Activated CD8-positive, alpha-beta memory T cell treated with anti-CD3 and anti-CD28 coated beads for 24 hours (primary cell): Measurements from ENCODE around the gene CCDC110.

ENCODE experiments used
- DNase-seq: peaks from one replicate; pipeline ENCODE4 v3.0.0-alpha.2; 2020

Gene CCDC110

DNA sequence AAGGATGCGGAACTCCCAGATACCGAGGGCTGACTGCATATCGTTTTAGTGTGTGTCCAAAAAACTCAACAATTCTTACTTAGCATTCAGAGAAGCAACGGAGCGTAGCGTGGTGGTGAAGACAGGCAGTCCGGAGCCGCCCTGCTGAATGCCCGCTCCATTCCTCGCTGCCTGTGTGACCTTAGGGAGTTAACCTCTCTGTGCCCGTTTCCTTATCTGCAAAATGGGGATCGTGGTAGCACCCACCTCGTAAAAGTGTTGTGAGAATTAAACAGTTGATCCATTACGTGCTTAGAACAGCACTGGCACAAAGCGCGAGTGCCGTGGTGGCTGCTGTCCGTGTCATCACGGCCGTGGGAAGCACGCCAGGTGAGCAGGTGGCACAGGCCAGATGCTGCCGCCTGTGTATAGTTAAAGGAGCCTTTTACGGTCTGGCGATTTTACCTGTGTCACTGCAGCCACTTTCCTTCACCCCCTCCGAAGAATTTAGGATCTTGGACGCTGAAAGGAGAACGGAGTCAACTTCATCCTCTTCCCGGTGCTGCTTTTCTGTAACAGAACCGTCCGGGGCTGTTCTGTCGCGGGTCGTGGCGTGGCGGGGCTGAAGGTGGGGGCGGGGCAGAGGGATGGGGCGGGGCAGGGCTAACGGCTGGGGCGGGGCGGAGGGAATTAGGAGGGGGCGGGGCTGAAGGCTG, 885 bp downstream of the CCDC110 start:
- DNase-seq: no peak

DNA sequence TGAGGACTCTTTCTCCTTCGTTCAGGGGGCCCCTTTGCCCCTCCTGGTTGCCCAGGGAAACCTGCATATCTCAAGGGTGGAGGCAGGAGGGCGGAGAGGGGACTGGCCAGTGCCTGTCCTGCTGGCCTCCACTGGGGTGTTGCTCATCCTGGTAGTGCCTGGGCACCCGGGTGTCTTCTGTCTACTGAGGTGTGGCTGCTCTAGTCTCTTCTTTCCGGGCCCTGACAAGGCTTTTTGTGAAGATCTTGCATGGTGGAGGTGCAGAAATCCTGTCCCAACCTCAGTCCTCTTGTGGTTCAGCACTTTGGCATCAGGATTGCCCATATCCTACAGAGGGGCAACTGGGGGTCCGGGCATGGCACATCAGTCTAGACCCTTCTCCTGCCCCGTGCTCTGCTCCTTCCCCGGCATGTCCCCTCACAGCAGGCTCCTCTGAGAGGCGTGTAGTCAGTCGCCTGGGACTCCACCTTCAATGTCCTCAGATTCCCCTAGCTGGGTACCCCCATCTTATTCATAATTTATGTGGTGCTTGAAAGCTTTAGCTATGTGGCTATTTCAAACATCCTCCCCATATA, 1.9 kb downstream of the CCDC110 start:
- no peak for DNase-seq

DNA sequence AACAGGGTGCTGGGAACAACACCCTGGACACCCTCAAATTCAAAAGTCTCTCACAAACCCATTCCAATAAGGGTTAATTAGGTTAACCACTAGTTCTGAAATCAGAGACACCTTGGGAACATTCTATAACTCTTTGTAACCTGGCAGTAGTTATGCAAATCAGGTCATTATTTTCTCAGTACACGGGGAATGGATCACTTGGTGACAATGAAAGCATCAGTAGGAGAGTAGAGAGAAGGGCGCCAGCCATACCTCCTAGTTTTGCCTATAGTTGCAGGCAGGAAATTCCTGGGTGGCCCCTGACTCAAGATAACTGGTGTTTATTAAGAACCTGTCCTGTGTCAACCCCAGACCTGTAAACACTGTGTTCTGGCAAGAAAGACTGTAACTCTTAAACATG, 2.5 kb downstream of the CCDC110 start:
- DNase-seq: no peak

DNA sequence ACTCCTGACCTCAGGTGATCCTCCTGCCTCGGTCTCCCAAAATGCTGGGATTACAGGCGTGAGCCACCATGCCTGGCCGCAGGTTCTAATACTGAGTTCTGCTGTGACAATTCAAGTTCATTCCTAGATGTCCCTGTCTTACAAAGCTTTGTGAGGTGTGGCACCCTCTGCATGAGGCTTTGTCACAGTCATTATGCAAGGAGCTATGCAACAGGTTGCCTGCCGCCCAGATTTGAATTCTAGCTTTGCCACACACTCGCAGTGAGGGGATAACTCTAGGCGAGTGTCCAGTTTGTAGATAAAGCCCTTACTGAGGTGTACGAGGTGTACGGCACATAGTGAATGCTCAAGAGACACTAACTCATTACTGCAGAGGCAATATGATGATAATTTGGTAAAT, 3.5 kb downstream of the CCDC110 start:
- DNase-seq: no peak

DNA sequence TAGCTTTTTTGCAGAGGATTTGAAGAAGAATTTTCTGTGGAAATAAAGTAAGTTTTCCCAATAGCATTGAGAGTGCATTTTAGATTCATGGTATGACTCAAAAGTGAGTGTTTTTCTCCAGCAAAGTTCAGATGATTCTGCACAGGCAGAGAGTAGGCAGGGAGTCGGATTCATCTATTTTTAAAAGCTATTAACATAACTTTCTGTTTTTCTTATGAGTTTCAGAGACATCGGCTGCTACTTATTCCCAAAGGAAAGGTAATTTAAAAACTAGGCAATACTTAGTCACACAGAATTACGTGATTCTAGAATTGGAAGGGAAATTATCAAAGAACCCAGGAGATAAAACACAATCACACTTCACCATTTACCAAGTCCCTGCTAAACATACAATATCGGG, 4.4 kb downstream of the CCDC110 start:
- DNase-seq: no peak

DNA sequence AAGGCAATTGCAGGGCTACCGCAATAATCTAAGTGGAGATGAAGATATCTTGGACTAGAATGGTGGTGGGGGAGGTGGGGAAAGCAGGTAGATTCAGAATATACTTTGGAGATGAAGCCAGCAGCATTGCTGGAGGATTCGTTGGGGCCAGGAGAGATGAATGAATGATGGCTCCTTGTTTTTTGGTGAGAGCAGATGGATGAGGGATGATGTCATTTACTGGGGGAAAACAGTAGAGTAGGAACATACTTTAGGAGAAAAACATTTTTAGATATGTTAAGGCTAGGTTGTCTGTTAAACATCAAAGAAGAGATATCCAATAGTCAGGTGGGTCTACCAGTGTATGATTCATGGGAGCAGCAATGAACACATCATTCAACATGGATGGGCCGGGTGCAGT, 5.8 kb downstream of the CCDC110 start:
- DNase-seq: no peak

DNA sequence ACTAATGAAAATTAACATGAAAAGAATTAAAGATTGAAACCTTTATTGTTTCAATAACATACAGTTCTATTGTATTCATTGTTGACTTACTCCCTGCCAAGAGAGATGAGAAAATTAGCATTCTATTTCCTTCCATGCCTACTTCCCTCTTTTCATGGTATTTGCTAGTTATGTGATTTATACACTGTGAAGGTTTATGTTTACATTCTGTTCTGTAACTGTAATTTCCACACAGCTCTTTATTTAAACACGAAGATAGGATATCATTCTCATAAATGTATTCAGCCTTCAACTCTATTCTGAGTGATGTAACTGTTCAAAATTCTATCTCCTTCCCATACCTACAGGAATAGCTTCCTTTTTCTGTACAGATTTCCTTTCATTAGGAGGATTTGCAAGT, 6.6 kb downstream of the CCDC110 start:
- no peak for DNase-seq

DNA sequence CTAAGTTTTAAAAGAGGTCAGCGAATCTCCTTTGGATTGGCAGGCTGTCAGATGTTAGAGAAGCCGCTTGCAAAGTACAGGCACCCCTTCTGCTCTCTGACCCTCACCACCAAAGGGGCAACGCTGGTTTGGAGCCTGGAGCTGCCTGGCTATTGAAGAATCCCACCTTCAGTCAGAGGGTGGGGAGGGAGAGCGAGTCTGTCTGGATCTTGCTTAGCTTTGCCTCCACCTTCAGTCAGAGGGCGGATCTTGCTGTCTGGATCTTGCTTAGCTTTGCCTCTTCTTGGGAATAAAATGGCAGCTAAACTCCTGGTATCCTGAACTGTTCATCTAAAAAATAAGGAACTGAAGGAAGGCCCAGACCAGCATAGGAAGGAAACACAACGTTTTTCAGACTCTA, 7.3 kb downstream of the CCDC110 start:
- DNase-seq: no peak

DNA sequence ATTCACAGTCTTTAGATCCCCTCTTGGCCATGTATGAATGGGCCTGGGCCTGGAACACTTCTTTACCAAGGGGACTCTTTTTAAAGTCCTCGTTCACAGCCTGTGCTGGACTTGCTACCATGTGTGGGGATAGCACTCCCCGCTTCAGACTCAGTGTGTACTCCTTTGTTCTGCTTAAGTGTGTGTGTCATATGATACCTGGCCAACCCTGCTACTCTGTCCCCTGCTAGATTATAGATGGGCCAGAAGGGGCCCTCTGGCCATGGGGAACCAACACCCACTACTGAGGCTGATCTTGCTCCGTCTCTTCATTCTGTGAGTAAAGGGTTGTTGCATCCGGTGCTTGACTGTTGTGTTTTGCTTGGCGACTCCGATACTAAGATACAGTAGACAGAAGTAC, 8.0 kb downstream of the CCDC110 start:
- no peak for DNase-seq

DNA sequence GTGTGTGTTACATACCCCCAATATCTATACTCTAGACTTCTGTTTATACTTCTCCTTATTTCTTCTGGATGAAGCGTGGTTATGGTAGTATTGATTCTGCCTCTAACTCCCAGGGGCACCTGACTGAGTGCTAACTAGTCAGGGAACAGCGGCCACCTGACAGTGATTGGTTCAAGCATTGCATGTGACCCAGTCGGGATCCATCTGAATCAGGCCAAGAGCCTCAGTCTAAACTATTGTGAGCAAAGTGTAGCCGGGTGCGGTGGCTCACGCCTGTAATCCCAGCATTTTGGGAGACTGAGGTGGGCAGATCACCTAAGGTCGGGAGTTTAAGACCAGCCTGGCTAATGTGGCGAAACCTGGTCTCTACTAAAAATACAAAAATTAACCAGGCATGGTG, 10.0 kb downstream of the CCDC110 start:
- no peak for DNase-seq

DNA sequence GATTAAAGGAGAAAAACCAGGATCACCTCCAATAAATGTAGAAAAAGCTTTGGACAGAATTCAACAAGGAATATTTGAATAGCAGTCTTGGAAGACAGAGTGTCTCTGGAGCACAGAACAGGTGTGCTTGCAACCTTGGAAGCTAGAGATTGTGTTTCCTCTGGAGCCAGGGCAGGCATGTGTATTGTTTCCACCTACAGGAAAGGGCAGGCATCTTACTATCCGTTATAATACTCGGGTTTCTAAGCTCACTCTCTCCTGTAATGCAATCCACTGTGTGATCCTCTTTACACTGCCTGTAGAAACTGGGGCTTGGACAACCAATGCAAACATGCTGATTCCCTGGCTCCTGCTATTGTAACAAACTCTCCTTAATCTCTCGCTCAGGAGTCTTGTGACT, 14.4 kb downstream of the CCDC110 start:
- DNase-seq: no peak

DNA sequence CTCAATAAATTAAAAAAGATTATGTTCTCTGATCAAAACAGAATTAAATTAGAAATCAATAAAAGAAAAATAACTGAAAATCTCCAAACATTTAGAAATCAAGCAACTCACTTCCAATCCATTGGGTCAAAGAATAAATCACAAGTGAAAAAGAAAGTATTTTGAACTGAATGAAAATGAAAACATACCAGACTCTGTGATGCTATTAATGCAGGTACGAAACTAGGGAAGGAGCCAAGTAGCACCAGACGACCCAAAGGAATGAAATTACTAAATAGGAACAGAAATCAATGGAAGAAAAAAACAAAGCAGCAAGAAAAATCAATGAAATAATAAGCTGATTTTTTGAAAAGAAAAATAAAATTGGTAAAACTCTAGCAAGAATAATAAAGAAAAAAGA, 15.4 kb downstream of the CCDC110 start:
- DNase-seq: no peak

DNA sequence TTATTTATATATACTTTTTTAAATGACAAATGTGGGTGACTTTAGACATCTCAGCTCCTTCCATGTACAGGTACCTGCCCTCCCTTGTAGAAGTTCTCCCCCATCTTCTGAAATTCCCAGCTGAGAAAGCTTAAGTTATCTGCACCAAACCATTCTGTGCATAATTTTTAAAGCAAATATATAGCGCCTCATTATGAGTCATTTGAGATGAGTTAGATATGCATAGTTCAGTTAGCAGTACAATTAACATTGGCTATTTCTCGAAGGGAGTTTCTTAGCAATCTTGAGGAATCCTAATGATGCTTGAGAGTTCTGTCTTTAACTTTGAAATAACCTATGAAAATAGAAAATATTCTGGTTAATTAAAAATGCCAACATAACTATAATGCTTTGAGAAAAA, 26.3 kb downstream of the CCDC110 start:
- no peak for DNase-seq

DNA sequence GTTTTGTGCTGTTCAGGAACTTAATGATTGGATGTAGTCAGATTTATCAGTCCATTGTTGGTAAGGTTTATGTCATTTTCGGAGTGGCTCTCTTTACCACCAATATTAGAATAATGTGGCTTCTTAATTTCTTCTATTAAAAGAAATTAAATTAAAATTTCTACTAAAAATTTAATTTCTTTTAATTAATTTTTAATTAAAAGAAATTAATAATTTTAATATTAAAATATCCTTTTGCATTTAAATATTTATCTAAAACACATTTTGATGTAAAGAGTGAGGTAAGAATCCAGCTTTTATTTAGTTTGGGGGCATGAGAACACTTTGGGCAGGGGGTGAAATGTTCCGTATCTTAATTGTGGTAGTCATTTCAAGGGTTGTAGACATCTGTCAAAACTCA, 30.1 kb downstream of the CCDC110 start:
- DNase-seq: no peak

DNA sequence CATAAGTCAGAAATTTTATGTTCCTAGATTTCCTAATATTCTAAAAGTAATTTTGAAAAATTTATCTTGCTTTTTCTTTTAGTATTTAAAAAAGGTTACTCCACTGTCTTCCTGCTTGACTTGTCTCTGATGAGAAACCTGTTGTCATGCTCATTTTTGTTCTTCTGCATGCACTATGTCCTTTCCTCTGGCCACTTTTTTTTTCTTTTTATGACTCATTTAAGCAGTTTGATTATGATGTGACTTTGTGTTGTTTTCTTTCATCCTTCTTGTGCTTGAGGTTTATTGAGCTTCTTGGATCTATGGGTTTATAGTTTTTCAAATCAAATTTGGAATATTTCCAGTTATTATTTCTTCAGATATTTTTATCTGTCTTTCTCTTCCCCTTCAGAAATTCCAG, 33.7 kb downstream of the CCDC110 start:
- no peak for DNase-seq

DNA sequence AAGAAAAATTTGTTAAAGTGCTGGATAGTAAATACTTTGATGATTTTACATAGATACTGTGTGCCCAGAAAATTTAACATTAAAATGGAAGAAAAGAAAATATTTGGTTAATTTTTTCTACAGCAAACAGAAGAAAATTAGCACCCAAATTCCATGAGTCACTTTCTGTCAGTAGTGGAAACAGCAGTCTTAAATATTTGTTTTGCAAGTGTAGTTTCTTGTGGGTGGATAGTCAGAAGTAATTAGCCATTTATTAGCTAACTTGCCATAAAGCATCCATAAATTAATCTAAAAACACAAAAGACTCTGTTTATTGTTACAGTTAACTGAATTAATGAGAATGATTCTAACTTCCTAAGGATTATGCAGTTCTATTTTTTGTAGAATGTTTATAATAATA, 36.1 kb downstream of the CCDC110 start:
- DNase-seq: no peak

DNA sequence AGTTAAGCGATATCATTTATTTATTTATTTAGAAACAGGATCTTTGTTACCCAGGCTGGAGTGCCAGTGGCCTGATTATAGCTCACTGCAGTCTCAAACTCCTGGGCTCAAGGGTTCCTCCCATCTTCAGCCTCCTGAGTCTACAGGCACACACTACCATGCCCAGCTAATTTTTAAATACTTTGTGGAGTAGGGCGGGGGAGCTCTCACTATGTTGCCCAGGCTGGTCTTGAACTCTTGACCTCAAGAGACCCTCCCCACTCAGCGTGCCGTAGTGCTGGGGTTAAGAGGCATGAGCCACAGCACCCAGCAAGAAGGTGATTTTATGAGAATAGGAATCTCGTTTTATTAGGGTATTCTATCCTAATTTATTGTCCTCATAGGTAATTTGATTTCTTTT, 41.9 kb downstream of the CCDC110 start:
- no peak for DNase-seq

DNA sequence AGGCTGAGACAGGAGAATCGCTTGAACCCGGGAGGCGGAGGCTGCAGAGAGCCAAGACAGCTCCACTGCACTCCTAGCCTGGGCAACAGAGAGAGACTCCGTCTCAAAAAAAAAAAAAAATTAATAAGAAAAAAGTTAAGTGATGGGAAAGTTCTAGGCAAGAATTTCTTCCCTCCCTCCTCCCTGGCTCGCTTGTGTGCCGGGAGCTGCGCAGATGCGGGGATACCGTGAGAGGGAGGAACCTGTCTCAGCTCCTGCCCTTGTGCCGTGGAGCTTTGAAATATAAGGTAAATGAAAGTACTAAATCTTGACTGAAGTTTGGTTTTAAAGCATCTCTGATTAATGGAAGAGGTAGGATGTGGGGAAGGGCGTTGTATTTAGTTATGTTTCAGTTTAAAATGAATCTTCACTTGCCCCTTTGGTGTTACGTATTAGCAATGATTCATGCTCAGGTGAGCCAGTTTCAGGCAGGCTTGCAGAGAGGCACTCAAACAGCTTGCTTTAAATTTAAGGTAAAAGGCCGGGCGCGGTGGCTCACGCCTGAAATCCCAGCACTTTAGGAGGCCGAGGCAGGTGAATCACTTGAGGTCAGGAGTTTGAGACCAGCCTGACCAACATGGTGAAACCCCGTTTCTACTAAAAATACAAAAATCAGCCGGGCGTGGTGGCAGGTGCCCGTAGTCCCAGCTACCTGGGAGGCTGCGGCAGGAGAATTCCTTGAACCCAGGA, 44.4 kb downstream of the CCDC110 start:
- DNase-seq: no peak

DNA sequence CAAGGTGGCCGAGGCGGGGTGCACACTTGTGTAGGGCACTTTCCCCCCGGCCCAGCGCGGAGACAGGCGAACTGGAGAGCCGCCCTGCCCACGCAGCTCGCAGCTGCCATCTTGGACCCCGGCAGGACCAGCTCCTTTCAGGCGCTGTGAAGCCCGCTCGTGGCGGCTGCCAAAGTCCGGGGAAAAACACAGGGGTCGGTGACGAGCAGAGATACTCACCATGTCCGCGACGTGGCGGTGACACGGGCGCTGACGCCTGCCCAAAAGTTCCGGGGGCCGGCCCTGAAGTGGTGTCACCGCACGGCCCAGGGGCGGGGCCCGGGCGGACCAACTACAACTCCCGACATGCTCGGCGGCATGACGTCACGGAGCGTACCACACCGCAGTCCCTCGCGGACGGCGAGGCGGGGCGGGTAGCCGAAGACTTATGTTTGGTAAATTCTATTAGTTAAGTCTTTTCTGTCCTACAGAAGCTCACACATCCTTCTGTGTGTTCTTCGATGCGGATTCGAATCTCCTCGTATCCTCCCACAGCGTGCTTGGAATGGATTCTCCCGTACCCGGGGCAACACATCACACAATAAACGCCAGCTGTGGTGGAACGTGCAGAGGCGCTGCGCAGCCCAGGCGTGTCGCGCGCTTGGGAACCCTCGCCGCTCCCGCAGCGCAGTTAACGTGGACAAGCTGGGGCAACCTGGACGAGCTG, 45.7 kb downstream of the CCDC110 start, which contains the start of gene UFSP2:
Gene UFSP2 (minus strand): TSS at position 318 of the 706 bp plus-strand sequence. CDS start 96 bp downstream, at position 222.
- DNase-seq: peak; percentile 99

DNA sequence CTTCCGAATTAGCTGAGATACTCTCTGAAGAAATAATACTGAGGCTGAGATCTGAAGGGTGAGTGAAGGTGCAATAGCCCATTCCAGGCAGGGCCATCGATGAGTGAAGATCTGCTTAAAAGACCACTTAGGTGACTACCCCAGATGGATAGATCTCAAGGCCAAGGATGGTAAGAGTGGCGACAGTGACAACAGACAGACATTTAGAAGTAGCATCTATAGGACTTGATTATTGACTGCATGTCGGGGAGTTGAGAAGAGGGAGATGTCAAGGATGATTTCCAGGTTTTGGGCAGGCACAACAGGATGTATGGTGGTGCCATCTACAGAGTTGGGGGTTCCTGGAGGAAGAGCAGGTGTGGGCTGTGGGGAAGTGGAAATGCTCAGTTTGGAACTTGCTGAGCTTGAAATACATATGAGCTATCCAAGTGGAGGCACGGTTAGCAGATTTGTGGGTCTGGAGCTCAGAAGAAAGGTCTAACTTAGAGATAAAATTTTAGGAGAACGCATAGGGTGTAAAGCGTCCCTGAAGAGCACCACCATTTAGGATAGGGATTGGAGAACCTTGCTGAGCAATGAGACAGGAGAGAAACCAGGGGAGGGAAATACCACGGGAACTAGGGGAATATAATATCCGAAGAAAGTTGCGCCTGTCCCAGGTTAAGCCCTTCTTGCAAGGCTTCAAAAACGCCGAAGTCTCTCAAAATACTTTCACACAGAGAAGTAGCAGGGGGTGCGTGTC, 46.5 kb downstream of the CCDC110 start:
- DNase-seq: peak; percentile 58

DNA sequence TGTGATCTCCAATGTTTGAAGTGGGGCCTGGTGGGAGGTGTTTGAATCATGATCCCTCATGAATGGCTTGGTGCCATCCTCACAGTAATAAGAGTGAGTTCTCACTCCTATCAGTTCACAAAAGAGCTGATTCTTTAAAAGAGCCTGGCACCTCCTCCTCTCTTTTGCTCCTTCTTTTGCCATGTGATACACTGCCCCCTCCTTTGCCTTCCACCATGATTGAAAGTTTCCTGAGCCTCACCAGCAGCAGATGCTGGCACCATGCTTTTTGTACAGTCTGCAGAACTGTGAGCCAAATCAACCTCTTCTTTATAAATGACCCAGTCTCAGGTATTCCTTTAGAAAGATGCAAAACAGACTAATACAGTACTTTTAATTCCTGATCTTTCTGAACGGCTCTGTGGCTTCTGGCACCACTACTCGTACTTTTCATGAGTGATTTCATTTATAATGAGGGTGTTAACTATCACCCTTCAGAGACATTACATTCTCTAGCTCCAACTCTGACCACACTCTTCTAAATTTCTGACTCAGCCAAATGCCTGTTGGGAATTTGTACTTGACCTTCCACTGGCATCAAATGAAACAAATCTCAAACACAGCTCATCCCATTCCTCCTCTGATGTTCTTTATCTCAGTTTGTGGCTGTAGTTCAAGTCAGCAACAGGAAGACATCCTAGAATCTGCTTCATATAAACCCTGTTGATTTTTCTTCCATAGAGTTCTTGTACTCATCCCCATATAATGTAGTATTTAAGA, 50.0 kb downstream of the CCDC110 start:
- DNase-seq: no peak

DNA sequence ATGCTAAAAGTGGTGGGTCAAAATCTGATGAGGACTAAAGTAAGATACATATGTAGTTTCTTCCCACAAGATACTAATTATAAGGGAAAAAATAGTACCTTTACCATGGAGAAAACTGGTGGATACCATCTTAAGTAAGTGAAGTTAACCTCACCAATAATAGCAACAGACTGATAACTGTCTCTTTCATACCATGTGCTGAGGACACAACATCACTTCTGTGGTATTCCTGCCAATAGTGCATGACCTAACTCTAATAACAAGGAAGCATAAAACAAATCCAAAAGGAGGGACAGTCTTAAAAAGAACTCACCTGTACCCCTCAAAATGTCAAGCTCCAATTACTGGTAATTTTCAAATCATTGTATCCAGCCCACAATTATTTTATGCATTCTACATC, 54.6 kb downstream of the CCDC110 start:
- no peak for DNase-seq
